ENCODE data around the gene MAPRE2. TPM values are rescaled to one million over a fixed set of nuclear protein-coding genes. Genes with fewer than 3 reads are reported as not detected.
"Not testable (repeated sequence)": the region's sequence is repeated elsewhere in the genome, so short reads cannot be mapped to it uniquely, and the experiment has no call there.

The MAPRE2 gene
- total RNA-seq, 1 experiment from 2014 or later: 31.4 TPM

GRCh38 chr18:35106013-35106844 lies 65.0 kb downstream of the MAPRE2 start:
- no peaks in the 10 kb centered on the region for H3K27me3 Mint-ChIP-seq (ENCODE audit: unreplicated experiment)
- TF ChIP-seq CTCF (IDR thresholded peaks at IDR 0.05; ENCODE audit: unreplicated experiment): no peak
- no peaks in the 10 kb centered on the region for H3K36me3 Mint-ChIP-seq (ENCODE audit: insufficient read depth, unreplicated experiment)
- no peak overlapping the region for H3K27ac Mint-ChIP-seq (ENCODE audit: unreplicated experiment)
- H3K4me3 Mint-ChIP-seq (ENCODE audit: low read depth, unreplicated experiment): no peak overlapping the region
- no peaks in the 10 kb centered on the region for H3K4me1 Mint-ChIP-seq (ENCODE audit: low read depth, unreplicated experiment)
- no peaks in the 10 kb centered on the region for H3K9me3 Mint-ChIP-seq (ENCODE audit: low read depth, unreplicated experiment)
- DNase-seq: no peak
- no TSS peak for BruUV-seq (replicated peaks)
- CTCF ChIA-PET: no interaction called here
- intact Hi-C loops (cut with micrococcal nuclease; ENCODE audit: unreplicated experiment): no loop called here

- no peak for DNase-seq
- no peaks in the 10 kb centered on the region for H3K9me3 Mint-ChIP-seq (ENCODE audit: low read depth, unreplicated experiment)
- H3K27ac Mint-ChIP-seq (ENCODE audit: unreplicated experiment): no peak overlapping the region
- no peaks in the 10 kb centered on the region for H3K4me1 Mint-ChIP-seq (ENCODE audit: low read depth, unreplicated experiment)
- no peaks in the 10 kb centered on the region for H3K27me3 Mint-ChIP-seq (ENCODE audit: unreplicated experiment)
- intact Hi-C loops (cut with micrococcal nuclease; ENCODE audit: unreplicated experiment): no loop called here
- no peak overlapping the region for H3K4me3 Mint-ChIP-seq (ENCODE audit: low read depth, unreplicated experiment)
- BruUV-seq (replicated peaks): no TSS peak
- no peaks in the 10 kb centered on the region for H3K36me3 Mint-ChIP-seq (ENCODE audit: insufficient read depth, unreplicated experiment)
- no peak for TF ChIP-seq CTCF (IDR thresholded peaks at IDR 0.05; ENCODE audit: unreplicated experiment)
- CTCF ChIA-PET: no interaction called here
These were observed 65.6 kb downstream of the MAPRE2 start for GRCh38 chr18:35106845-35107148.

- Mint-ChIP-seq H3K27ac (ENCODE audit: unreplicated experiment) (no peak overlapping the region), H3K36me3 (ENCODE audit: insufficient read depth, unreplicated experiment) (no peaks in the 10 kb centered on the region), H3K9me3 (ENCODE audit: low read depth, unreplicated experiment) (no peaks in the 10 kb centered on the region), H3K4me1 (ENCODE audit: low read depth, unreplicated experiment) (no peaks in the 10 kb centered on the region), H3K27me3 (ENCODE audit: unreplicated experiment) (no peaks in the 10 kb centered on the region), H3K4me3 (ENCODE audit: low read depth, unreplicated experiment) (no peak overlapping the region)
- intact Hi-C loops (cut with micrococcal nuclease; ENCODE audit: unreplicated experiment): no loop called here
- TF ChIP-seq CTCF (IDR thresholded peaks at IDR 0.05; ENCODE audit: unreplicated experiment): no peak
- no peak for DNase-seq
- BruUV-seq (replicated peaks): no TSS peak
- CTCF ChIA-PET: no interaction called here
These were observed 66.0 kb downstream of the MAPRE2 start for GRCh38 chr18:35107216-35107615.

GRCh38 chr18:35108088-35108487 lies 66.9 kb downstream of the MAPRE2 start:
- H3K27ac Mint-ChIP-seq (ENCODE audit: unreplicated experiment); H3K36me3 Mint-ChIP-seq (ENCODE audit: insufficient read depth, unreplicated experiment); H3K27me3 Mint-ChIP-seq (ENCODE audit: unreplicated experiment); H3K4me3 Mint-ChIP-seq (ENCODE audit: low read depth, unreplicated experiment); H3K9me3 Mint-ChIP-seq (ENCODE audit: low read depth, unreplicated experiment); H3K4me1 Mint-ChIP-seq (ENCODE audit: low read depth, unreplicated experiment); BruUV-seq (replicated peaks); intact Hi-C loops (cut with micrococcal nuclease; ENCODE audit: unreplicated experiment); CTCF ChIA-PET; DNase-seq: not testable (repeated sequence)

- no TSS peak for BruUV-seq (replicated peaks)
- no peak overlapping the region for H3K4me3 Mint-ChIP-seq (ENCODE audit: low read depth, unreplicated experiment)
- CTCF ChIA-PET: no interaction called here
- no peak for TF ChIP-seq CTCF (IDR thresholded peaks at IDR 0.05; ENCODE audit: unreplicated experiment)
- intact Hi-C loops (cut with micrococcal nuclease; ENCODE audit: unreplicated experiment): no loop called here
- H3K27ac Mint-ChIP-seq (ENCODE audit: unreplicated experiment): no peak overlapping the region
- no peaks in the 10 kb centered on the region for H3K36me3 Mint-ChIP-seq (ENCODE audit: insufficient read depth, unreplicated experiment)
- H3K4me1 Mint-ChIP-seq (ENCODE audit: low read depth, unreplicated experiment): no peaks in the 10 kb centered on the region
- no peaks in the 10 kb centered on the region for H3K27me3 Mint-ChIP-seq (ENCODE audit: unreplicated experiment)
- DNase-seq: no peak
- no peaks in the 10 kb centered on the region for H3K9me3 Mint-ChIP-seq (ENCODE audit: low read depth, unreplicated experiment)
These were observed 68.8 kb downstream of the MAPRE2 start for GRCh38 chr18:35110059-35110458.

Data from Calu3 (cell line).